SK-N-SH (cell line): ENCODE measurements around the gene STX2. TPM values are rescaled to one million over a fixed set of nuclear protein-coding genes. Genes with fewer than 3 reads are reported as not detected.

Source experiments
- CTCF ChIA-PET: fragments of 300-600, 350-600 bp; formaldehyde crosslinking; extraction: SDS; loops from one replicate; lab custom pipeline; 2021; lab: Yijun Ruan, JAX
- POLR2A ChIA-PET: fragments of 350-600 bp; sonication (Branson Sonifier 250); formaldehyde crosslinking; extraction: SDS; loops from one replicate; lab custom pipeline; 2020; ENCODE audit warnings: antibody characterized with exemption, inconsistent platforms; lab: Yijun Ruan, JAX
- DNase-seq: peaks from one replicate; pipeline ENCODE4 v3.0.0; 2012
- H2AFZ ChIP-seq: fragments of 200-600 bp; sonication (generic); 2 replicates; pipeline ENCODE4 v1.8.1; 2016; ENCODE audit warnings: antibody characterized with exemption, mild to moderate bottlenecking, low read depth
- H3F3A ChIP-seq: fragments of 200-600 bp; sonication (generic); replicated peaks from 2 replicates; pipeline ENCODE3; 2016; ENCODE audit warnings: antibody characterized with exemption, mild to moderate bottlenecking; ENCODE audit not compliant: insufficient read depth
- H3K27ac ChIP-seq, 2 experiments: fragments of 200-500 bp in 1 of 2; fragments of 200-600 bp in 1 of 2; sonication (Bioruptor generic) in 1 of 2; sonication (generic), shearing (Covaris generic) in 1 of 2; 2 replicates each; pipeline versions ENCODE4 v1.5.1 to v1.6.1; 2014 to 2016; ENCODE audit warnings: low read depth in 2 of 2, inconsistent platforms in 1 of 2, low read length in 1 of 2, mild to moderate bottlenecking in 1 of 2, mixed read lengths in 1 of 2
- H3K27me3 ChIP-seq: fragments of 200-600 bp; sonication (generic), shearing (Covaris generic); 2 replicates; pipeline ENCODE4 v1.6.1; 2016; ENCODE audit warnings: mixed run types; ENCODE audit not compliant: insufficient read depth
- H3K36me3 ChIP-seq, 2 experiments: fragments of 200-500 bp in 1 of 2; fragments of 200-600 bp in 1 of 2; sonication (Bioruptor generic) in 1 of 2; sonication (generic) in 1 of 2; replicated peaks in 1 of 2; 2 replicates each; pipeline versions ENCODE3 to v1.5.1; 2014 to 2016; ENCODE audit warnings: low read length in 1 of 2, mild to moderate bottlenecking in 1 of 2; ENCODE audit not compliant: insufficient read depth in 2 of 2, control insufficient read depth in 1 of 2
- H3K4me1 ChIP-seq, 2 experiments: fragments of 200-500 bp in 1 of 2; fragments of 200-600 bp in 1 of 2; sonication (Bioruptor generic) in 1 of 2; sonication (generic), shearing (Covaris generic) in 1 of 2; 2 replicates each; pipeline versions ENCODE4 v1.5.1 to v1.6.1; 2014 to 2016; ENCODE audit warnings: low read depth in 1 of 2, low read length in 1 of 2, mixed run types in 1 of 2; ENCODE audit not compliant: insufficient read depth in 2 of 2, control insufficient read depth in 1 of 2
- H3K4me2 ChIP-seq: fragments of 200-600 bp; sonication (generic), shearing (Covaris generic); 2 replicates; pipeline ENCODE4 v1.6.1; 2017; ENCODE audit warnings: mixed run types
- H3K4me3 ChIP-seq, 2 experiments: fragments of 200-500 bp in 1 of 2; fragments of 200-600 bp in 1 of 2; sonication (Bioruptor generic) in 1 of 2; sonication (generic), shearing (Covaris generic) in 1 of 2; 2 replicates each; pipeline versions ENCODE4 v1.5.1 to v1.8.1; 2014 to 2016; ENCODE audit warnings: low read depth in 2 of 2, inconsistent platforms in 1 of 2, low read length in 1 of 2, mild to moderate bottlenecking in 1 of 2, mixed read lengths in 1 of 2, moderate library complexity in 1 of 2
- H3K79me2 ChIP-seq: fragments of 200-600 bp; sonication (generic); 2 replicates; pipeline ENCODE4 v1.8.1; 2017; ENCODE audit warnings: mild to moderate bottlenecking; ENCODE audit not compliant: insufficient read depth
- H3K9ac ChIP-seq: fragments of 200-600 bp; sonication (generic); 2 replicates; pipeline ENCODE4 v1.6.1; 2017; ENCODE audit warnings: mixed run types
- H3K9me2 ChIP-seq: fragments of 200-600 bp; sonication (generic); 2 replicates; pipeline ENCODE4 v1.6.1; 2017; ENCODE audit warnings: mixed run types
- H3K9me3 ChIP-seq: fragments of 200-600 bp; sonication (generic); 2 replicates; pipeline ENCODE4 v1.6.1; 2017; ENCODE audit warnings: mixed run types, mild to moderate bottlenecking, moderate library complexity
- H4K20me1 ChIP-seq: fragments of 200-600 bp; sonication (generic); 2 replicates; pipeline ENCODE4 v1.6.1; 2017; ENCODE audit warnings: mild to moderate bottlenecking, mixed run types; ENCODE audit not compliant: insufficient read depth
- FOSL2 ChIP-seq: IDR thresholded peaks from 2 replicates; pipeline ENCODE4 v1.4.0; 2012; ENCODE audit warnings: low read depth, mild to moderate bottlenecking, moderate library complexity, borderline replicate concordance
- GABPA ChIP-seq: IDR thresholded peaks from 2 replicates; pipeline ENCODE4 v1.4.0; 2012; ENCODE audit warnings: low read depth, mild to moderate bottlenecking
- JUND ChIP-seq: IDR thresholded peaks from 2 replicates; pipeline ENCODE4 v1.4.0; 2012
- MEF2A ChIP-seq: IDR thresholded peaks from 2 replicates; pipeline ENCODE4 v1.4.0; 2012; ENCODE audit warnings: low read depth, borderline replicate concordance
- MXI1 ChIP-seq: IDR thresholded peaks from 2 replicates; pipeline ENCODE4 v1.6.1; 2012; ENCODE audit warnings: mild to moderate bottlenecking, low read depth, low read length, improper control_type of control experiment
- NFIC ChIP-seq: IDR thresholded peaks from 2 replicates; pipeline ENCODE4 v1.4.0; 2012; ENCODE audit warnings: borderline replicate concordance
- NRF1 ChIP-seq: IDR thresholded peaks from 2 replicates; pipeline ENCODE4 v1.6.1; 2012; ENCODE audit warnings: low read depth, mild to moderate bottlenecking, low read length
- POLR2AphosphoS5 ChIP-seq: IDR thresholded peaks from 2 replicates; pipeline ENCODE4 v1.6.1; 2012; ENCODE audit warnings: low read depth, low read length
- RAD21 ChIP-seq: IDR thresholded peaks from 2 replicates; pipeline ENCODE4 v1.6.1; 2012; ENCODE audit warnings: mild to moderate bottlenecking, low read length
- RCOR1 ChIP-seq: fragments of 150-350 bp; IDR thresholded peaks from 2 replicates; pipeline ENCODE4 v1.6.1; 2017; ENCODE audit warnings: antibody characterized with exemption, low read length
- RFX5 ChIP-seq: IDR thresholded peaks from 2 replicates; pipeline ENCODE4 v1.6.1; 2012; ENCODE audit warnings: mild to moderate bottlenecking, improper control_type of control experiment, low read length
- RXRA ChIP-seq: IDR thresholded peaks from 2 replicates; pipeline ENCODE4 v1.4.0; 2012; ENCODE audit warnings: low read depth, mild to moderate bottlenecking, borderline replicate concordance
- SIN3A ChIP-seq: IDR thresholded peaks from 2 replicates; pipeline ENCODE4 v1.6.1; 2012; ENCODE audit warnings: low read depth, mild to moderate bottlenecking, low read length, moderate library complexity, borderline replicate concordance
- TAF1 ChIP-seq: IDR thresholded peaks from 2 replicates; pipeline ENCODE4 v1.6.1; 2012; ENCODE audit warnings: low read depth, mild to moderate bottlenecking, low read length, moderate library complexity, borderline replicate concordance
- TCF12 ChIP-seq: IDR thresholded peaks from 2 replicates; pipeline ENCODE4 v1.4.0; 2012
- TEAD4 ChIP-seq: IDR thresholded peaks from 2 replicates; pipeline ENCODE4 v1.4.0; 2012; ENCODE audit warnings: mild to moderate bottlenecking, borderline replicate concordance; ENCODE audit not compliant: insufficient read depth
- WGBS: methylation state at CpG from one replicate; pipeline ENCODE4 v1.1.6; 2017; ENCODE audit warnings: low lambda C conversion rate; 5-methylcytosine and 5-hydroxymethylcytosine counted together
- polyA plus RNA-seq, 3 experiments: library from polyadenylated mRNA; depleted of rRNA; stranded (reverse); fragments of >200 nt; gene quantifications; 2 replicates each; pipeline ENCODE4 v1.2.3, GENCODE V29; 2012
- TF ChIP-seq, protein P1 (sequence below): fragments of 200-600 bp; sonication (generic); IDR thresholded peaks from 2 replicates; pipeline ENCODE4 v1.6.1; 2017; ENCODE audit warnings: antibody characterized with exemption, mild to moderate bottlenecking, moderate library complexity

STX2 gene
- polyA plus RNA-seq, 1 of the 3 experiments (the other 2 are of a cell fraction) = 25.1 TPM

DNA sequence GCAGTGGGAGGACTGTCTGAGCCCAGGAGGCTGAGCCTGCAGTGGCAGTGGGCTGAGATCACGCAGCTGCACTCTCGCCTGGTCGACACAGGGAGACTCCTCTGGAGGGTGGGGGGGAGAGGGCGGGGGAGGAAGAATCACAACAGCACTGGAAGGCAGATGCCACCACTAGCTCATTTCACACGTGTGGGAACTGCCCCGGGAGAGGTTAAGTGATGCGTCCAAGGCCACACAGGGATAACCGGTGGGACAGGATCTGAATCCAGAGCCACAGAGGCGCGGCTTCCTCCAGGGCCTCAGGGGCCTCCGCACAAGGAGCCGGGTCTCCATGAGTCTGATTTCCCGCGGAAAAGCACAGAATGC lies 20.8 kb downstream of the STX2 start (continued):
- TF ChIP-seq SIN3A = no peak
- TF ChIP-seq NFIC = no peak

DNA sequence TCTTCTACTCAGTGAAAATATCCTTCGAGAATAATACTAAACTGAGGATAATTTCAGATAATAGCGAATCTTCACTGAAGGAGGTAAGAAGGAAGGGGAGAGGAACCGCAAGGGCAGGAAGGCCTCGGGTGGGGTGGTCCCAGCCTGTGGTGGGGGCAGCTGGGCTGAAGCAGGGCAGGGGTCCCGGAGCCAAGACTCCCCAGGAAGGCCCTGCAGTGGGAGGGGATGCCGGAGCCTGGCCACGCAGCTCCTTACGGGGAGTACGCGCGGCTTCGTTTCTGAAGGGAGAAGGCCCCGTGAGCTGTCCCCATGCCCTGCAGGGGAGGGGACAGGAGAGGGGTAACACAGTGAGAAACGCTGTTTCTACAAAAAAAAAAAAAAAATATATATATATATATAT lies 21.2 kb downstream of the STX2 start:
- Histone ChIP-seq H3K36me3 (peaks cover 20 to 44% of the 10 kb centered on the region in 2 experiments), H3K27me3 (no peaks in the 10 kb centered on the region), H3K4me2 (no peak overlapping the region), H3F3A (no peaks in the 10 kb centered on the region), H3K4me1 (peaks cover 0 to 21% of the 10 kb centered on the region in 2 experiments; a peak in 2 of 4 replicates), H3K4me3 (no peak overlapping the region), H3K27ac (no peak overlapping the region), H3K9me3 (no peaks in the 10 kb centered on the region), H3K9me2 (no peaks in the 10 kb centered on the region), H2AFZ (no peak overlapping the region), H3K9ac (no peak overlapping the region), H4K20me1 (0 out of 2 replicates have a peak, but pooled peaks cover 4% of the 10 kb centered on the region), H3K79me2 (peaks cover 20% of the 10 kb centered on the region)
- WGBS = 95% methylated on average over 14 of the region's 14 CpGs
- TF ChIP-seq NRF1 (no peak), POLR2AphosphoS5 (no peak), TCF12 (no peak), RCOR1 (no peak), FOSL2 (no peak), TAF1 (no peak), MEF2A (no peak), TEAD4 (no peak), RAD21 (no peak), MXI1 (no peak), JUND (no peak), RXRA (no peak)
- TF ChIP-seq, protein P1, sequence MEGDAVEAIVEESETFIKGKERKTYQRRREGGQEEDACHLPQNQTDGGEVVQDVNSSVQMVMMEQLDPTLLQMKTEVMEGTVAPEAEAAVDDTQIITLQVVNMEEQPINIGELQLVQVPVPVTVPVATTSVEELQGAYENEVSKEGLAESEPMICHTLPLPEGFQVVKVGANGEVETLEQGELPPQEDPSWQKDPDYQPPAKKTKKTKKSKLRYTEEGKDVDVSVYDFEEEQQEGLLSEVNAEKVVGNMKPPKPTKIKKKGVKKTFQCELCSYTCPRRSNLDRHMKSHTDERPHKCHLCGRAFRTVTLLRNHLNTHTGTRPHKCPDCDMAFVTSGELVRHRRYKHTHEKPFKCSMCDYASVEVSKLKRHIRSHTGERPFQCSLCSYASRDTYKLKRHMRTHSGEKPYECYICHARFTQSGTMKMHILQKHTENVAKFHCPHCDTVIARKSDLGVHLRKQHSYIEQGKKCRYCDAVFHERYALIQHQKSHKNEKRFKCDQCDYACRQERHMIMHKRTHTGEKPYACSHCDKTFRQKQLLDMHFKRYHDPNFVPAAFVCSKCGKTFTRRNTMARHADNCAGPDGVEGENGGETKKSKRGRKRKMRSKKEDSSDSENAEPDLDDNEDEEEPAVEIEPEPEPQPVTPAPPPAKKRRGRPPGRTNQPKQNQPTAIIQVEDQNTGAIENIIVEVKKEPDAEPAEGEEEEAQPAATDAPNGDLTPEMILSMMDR = no peak
- ChIA-PET POLR2A (interaction anchor here (0.7 kb wide), 1 partner anchor 13 kb away, joined by 3 read pairs; no protein-coding TSS in a partner anchor), CTCF (interaction anchor here (1.0 to 3.3 kb wide), 4 partner anchors 8 to 775 kb away, joined by 3 to 18 read pairs (median 4); no protein-coding TSS in a partner anchor)
- no peak for DNase-seq

DNA sequence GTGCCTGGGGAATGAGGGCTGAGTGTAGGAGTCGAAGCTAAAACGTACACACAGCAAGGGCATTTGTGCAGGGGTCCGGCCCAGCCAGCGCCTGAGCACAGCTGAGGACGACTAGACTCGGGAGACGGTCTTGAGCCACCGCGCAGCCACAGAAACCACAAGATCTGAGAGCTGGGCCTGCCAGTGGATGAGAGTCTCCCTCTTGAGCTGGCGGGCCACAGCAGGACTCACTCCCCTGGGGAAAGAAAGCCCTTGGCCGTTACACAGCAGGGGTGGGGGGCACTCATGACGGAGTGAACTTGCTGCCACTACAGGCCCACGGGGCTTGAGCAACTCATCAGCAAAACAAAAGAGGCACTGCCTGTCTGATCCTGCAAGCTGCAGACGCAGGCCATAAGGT lies 23.0 kb downstream of the STX2 start:
- H3K9ac ChIP-seq = no peak overlapping the region
- no peak overlapping the region for H2AFZ ChIP-seq
- no peak overlapping the region for H3K4me3 ChIP-seq
- H4K20me1 ChIP-seq = 0 out of 2 replicates have a peak, but pooled peaks cover 4% of the 10 kb centered on the region
- no peaks in the 10 kb centered on the region for H3K9me3 ChIP-seq
- H3K36me3 ChIP-seq = peaks cover 19 to 46% of the 10 kb centered on the region in 2 experiments
- H3K79me2 ChIP-seq = peaks cover 16% of the 10 kb centered on the region
- ChIA-PET POLR2A (no interaction called here), CTCF (interaction anchor here (1.4 to 3.3 kb wide), 3 partner anchors 10 to 55 kb away, joined by 3 to 18 read pairs (median 5); no protein-coding TSS in a partner anchor)
- H3K4me1 ChIP-seq = peaks cover 0 to 21% of the 10 kb centered on the region in 2 experiments; a peak in 2 of 4 replicates
- H3K9me2 ChIP-seq = no peaks in the 10 kb centered on the region
- 70% methylated on average over 4 of the region's 14 CpGs for WGBS
- H3F3A ChIP-seq = no peaks in the 10 kb centered on the region
- TF ChIP-seq GABPA (no peak), RFX5 (no peak)
- no peak overlapping the region for H3K4me2 ChIP-seq
- H3K27ac ChIP-seq = peak overlapping the region in 1 of 2 experiments; percentile 72; a peak in 2 of 4 replicates
- no peaks in the 10 kb centered on the region for H3K27me3 ChIP-seq
- DNase-seq = peak; percentile 45
